ENCODE measurements around the gene BHLHE23.
A peak's percentile ranks its signal among the peaks of the same experiment; 100 is the strongest.

BHLHE23 gene

GRCh38 chr20:62987114-62987513, 19.6 kb downstream of the BHLHE23 start:
- DNase-seq: no peak

GRCh38 chr20:62986257-62986800, 20.4 kb downstream of the BHLHE23 start:
- DNase-seq: no peak

- no peak for DNase-seq
Measured at GRCh38 chr20:62985444-62985778, 21.4 kb downstream of the BHLHE23 start.

- no peak for DNase-seq
Measured at GRCh38 chr20:62984666-62985443, 21.9 kb downstream of the BHLHE23 start.

- no peak for DNase-seq
Measured at GRCh38 chr20:62983210-62983609, 23.6 kb downstream of the BHLHE23 start.

- no peak for DNase-seq
Measured at GRCh38 chr20:62982124-62983075, 24.4 kb downstream of the BHLHE23 start.

- peak; percentile 14 for DNase-seq
Measured at GRCh38 chr20:62980970-62981369, 25.8 kb downstream of the BHLHE23 start.

- DNase-seq: no peak
Measured at GRCh38 chr20:62980380-62980960, 26.3 kb downstream of the BHLHE23 start.

GRCh38 chr20:62979876-62980373, 26.8 kb downstream of the BHLHE23 start:
- DNase-seq: no peak

- DNase-seq: no peak
Measured at GRCh38 chr20:62979310-62979709, 27.5 kb downstream of the BHLHE23 start.

GRCh38 chr20:62978561-62978943, 28.2 kb downstream of the BHLHE23 start:
- DNase-seq: peak; percentile 40

- peak; percentile 49 for DNase-seq
Measured at GRCh38 chr20:62977613-62978560, 28.9 kb downstream of the BHLHE23 start.

- no peak for DNase-seq
Measured at GRCh38 chr20:62976886-62977285, 29.9 kb downstream of the BHLHE23 start.

- no peak for DNase-seq
Measured at GRCh38 chr20:62975812-62976508, 30.8 kb downstream of the BHLHE23 start.

GRCh38 chr20:62975251-62975760, 31.5 kb downstream of the BHLHE23 start:
- no peak for DNase-seq

GRCh38 chr20:62972845-62973745, 33.7 kb downstream of the BHLHE23 start:
- DNase-seq: no peak

GRCh38 chr20:62971950-62972844, 34.6 kb downstream of the BHLHE23 start:
- peak; percentile 91 for DNase-seq

GRCh38 chr20:62971211-62971949, 35.4 kb downstream of the BHLHE23 start:
- DNase-seq: no peak

Data from suppressor macrophage treated with lipopolysaccharide for 4 hours (primary cell).